ENCODE results near the gene PBLD.

PBLD gene

DNA sequence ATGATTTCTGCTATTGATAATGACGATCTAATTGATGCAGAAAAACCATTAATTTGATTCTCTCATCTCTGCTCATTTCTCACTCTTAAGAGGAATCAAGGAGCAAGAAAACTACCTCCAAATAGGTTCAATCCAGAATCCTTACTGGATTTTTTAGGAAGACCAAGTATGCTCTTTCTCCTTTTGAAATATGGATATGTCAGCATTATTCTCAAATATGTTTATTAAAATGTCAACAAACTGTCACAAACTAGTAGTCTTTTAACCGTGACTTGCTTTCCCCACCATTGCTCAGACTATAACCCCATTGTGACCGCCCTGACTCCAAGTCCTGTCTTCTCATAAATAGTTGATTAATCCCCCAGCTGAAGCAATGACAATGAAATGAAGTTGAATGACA, 99.7 kb downstream of the PBLD start:
- DNase-seq (ENCODE audit: low read depth in 2 of 2): no peak
